K562 (cell line): ENCODE data around the gene SLC7A8. TPM values are rescaled to one million over a fixed set of nuclear protein-coding genes. Genes with fewer than 3 reads are reported as not detected.

Experiments
- CREB3 ChIP-seq: fragments of 450-650 bp; conservative IDR thresholded peaks from 2 replicates; pipeline ENCODE4 v1.6.1; 2016; ENCODE audit warnings: missing genetic modification characterization, low read depth, mild to moderate bottlenecking, missing compliant biosample characterization, moderate library complexity
- CTBP1 ChIP-seq: fragments of 450-650 bp; IDR thresholded peaks from 2 replicates; pipeline ENCODE4 v1.6.1; 2016; ENCODE audit warnings: borderline replicate concordance
- FOXK2 ChIP-seq, 2 experiments: fragments of 450-650 bp; IDR thresholded peaks in 1 of 2; conservative IDR thresholded peaks in 1 of 2; 2 replicates each; pipeline ENCODE4 v1.6.1; 2016; ENCODE audit warnings: low read depth in 2 of 2, mild to moderate bottlenecking in 1 of 2
- GMEB1 ChIP-seq: fragments of 250-450 bp; sonication (Bioruptor Pico); IDR thresholded peaks from 2 replicates; pipeline ENCODE4 v1.4.0; 2020; ENCODE audit warnings: mild to moderate bottlenecking
- HCFC1 ChIP-seq: IDR thresholded peaks from 2 replicates; pipeline ENCODE4 v1.6.1; 2012; ENCODE audit warnings: low read depth, low read length, improper control_type of control experiment
- HNRNPK ChIP-seq: fragments of 200-400 bp; formaldehyde crosslinking; IDR thresholded peaks from one replicate; pipeline ENCODE4 v1.6.1; 2018; ENCODE audit warnings: mild to moderate bottlenecking, low read depth, low read length; ENCODE audit not compliant: poor library complexity, severe bottlenecking
- ID3 ChIP-seq, 2 experiments: fragments of 250-450 bp in 1 of 2; fragments of 450-650 bp in 1 of 2; sonication (Bioruptor Pico) in 1 of 2; IDR thresholded peaks; 2 replicates each; pipeline versions ENCODE4 v1.6.1 to v1.8.0; 2016 to 2021; ENCODE audit warnings: mild to moderate bottlenecking in 2 of 2, moderate library complexity in 2 of 2, missing compliant biosample characterization in 1 of 2, missing genetic modification characterization in 1 of 2
- KLF6 ChIP-seq: fragments of 250-450 bp; sonication (Bioruptor Pico); IDR thresholded peaks from 2 replicates; pipeline ENCODE4 v1.4.0; 2020; ENCODE audit warnings: mild to moderate bottlenecking, moderate library complexity, borderline replicate concordance
- L3MBTL2 ChIP-seq: fragments of 450-650 bp; IDR thresholded peaks from 2 replicates; pipeline ENCODE4 v1.6.1; 2016; ENCODE audit warnings: mild to moderate bottlenecking, moderate library complexity
- MCM5 ChIP-seq: fragments of 450-650 bp; IDR thresholded peaks from 2 replicates; pipeline ENCODE4 v1.6.1; 2016; ENCODE audit warnings: low read depth
- NELFE ChIP-seq: IDR thresholded peaks from 2 replicates; pipeline ENCODE4 v1.6.1; 2011; ENCODE audit warnings: mild to moderate bottlenecking; ENCODE audit not compliant: insufficient read depth, insufficient read length
- NKRF ChIP-seq: fragments of 450-650 bp; IDR thresholded peaks from 2 replicates; pipeline ENCODE4 v1.6.1; 2016; ENCODE audit warnings: borderline replicate concordance
- NONO ChIP-seq, 2 experiments: fragments of 200-400 bp in 1 of 2; fragments of 450-650 bp in 1 of 2; formaldehyde crosslinking in 1 of 2; IDR thresholded peaks; 2 replicates each; pipeline ENCODE4 v1.6.1; 2017; ENCODE audit warnings: low read depth in 2 of 2, mild to moderate bottlenecking in 2 of 2, moderate library complexity in 2 of 2, low read length in 1 of 2
- RFX7 ChIP-seq: fragments of 250-450 bp; sonication (Bioruptor Pico); IDR thresholded peaks from 2 replicates; pipeline ENCODE4 v1.5.1; 2021; ENCODE audit warnings: mild to moderate bottlenecking
- SMARCE1 ChIP-seq: fragments of 450-650 bp; IDR thresholded peaks from 2 replicates; pipeline ENCODE4 v1.7.1; 2016; ENCODE audit warnings: mild to moderate bottlenecking
- XRCC5 ChIP-seq: fragments of 200-400 bp; formaldehyde crosslinking; IDR thresholded peaks from 2 replicates; pipeline ENCODE4 v1.6.1; 2017; ENCODE audit warnings: low read depth, mild to moderate bottlenecking, low read length
- ZNF224 ChIP-seq: sonication (generic); formaldehyde crosslinking; IDR thresholded peaks from 2 replicates; pipeline ENCODE4 v1.8.0; 2022; ENCODE audit warnings: mild to moderate bottlenecking, missing genetic modification reagents
- ZNF592 ChIP-seq: fragments of 450-650 bp; IDR thresholded peaks from 2 replicates; pipeline ENCODE4 v1.6.1; 2017; ENCODE audit warnings: antibody characterized with exemption, mild to moderate bottlenecking
- polyA plus RNA-seq, 8 experiments: library from polyadenylated mRNA; depleted of rRNA in 4 of 8; stranded (reverse) in 5 of 8; unstranded in 3 of 8; fragments of >200 nt; fragmentation: Nextera tagmentation in 2 of 8; fragmentation: Illumina TruSeq in 1 of 8; extraction: Ambion mirVana in 2 of 8; extraction: Trizol in 1 of 8; gene quantifications; 2 replicates each; pipeline versions ENCODE4 v1.2.1 to v1.2.3, GENCODE V29; 2011 to 2014; ENCODE audit warnings: inconsistent platforms in 1 of 8, missing spikeins in 1 of 8
- total RNA-seq, 7 experiments: library from RNA; depleted of rRNA in 6 of 7; stranded (reverse); fragments of >200 nt in 6 of 7; fragmentation: Illumina TruSeq in 2 of 7; extraction: Trizol in 2 of 7; gene quantifications; 2 replicates each; pipeline versions ENCODE4 v1.2.1 to v1.2.3, GENCODE V29; 2011 to 2021; ENCODE audit warnings: low replicate concordance in 1 of 7

SLC7A8 gene
- total and polyA plus RNA-seq, 9 of the 15 experiments (the other 6 are each of a cell fraction or from before 2014, with no cell fraction given) = 2.0 to 33.0 (median 6.0) TPM

- TF ChIP-seq ZNF224 (CRISPR knock-in tag) (no peak), XRCC5 (no peak), FOXK2 (conservative IDR thresholded peaks at IDR 0.05 in 1 of 2, IDR thresholded peaks at IDR 0.05 in 1 of 2; ENCODE audit: low read depth in 2 of 2) (peak in 1 of 2 experiments; percentile 47; a peak in 2 of 4 replicates), ID3 (CRISPR knock-in tag; IDR thresholded peaks at IDR 0.05) (no peak), ID3 (tag; IDR thresholded peaks at IDR 0.05) (no peak), NKRF (peak; percentile 48; the same call in 1 of the 2 replicates), SMARCE1 (peak; percentile 74), HNRNPK (no peak), NELFE (no peak), CTBP1 (peak; percentile 89), GMEB1 (CRISPR knock-in tag) (no peak), CREB3 (no peak), ZNF592 (peak; percentile 90), NONO (IDR thresholded peaks at IDR 0.05; ENCODE audit: low read depth in 2 of 2, low read length in 1 of 2) (no peak), KLF6 (CRISPR knock-in tag) (no peak; the same call in 1 of the 2 replicates), RFX7 (no peak), L3MBTL2 (peak; percentile 70), MCM5 (no peak), HCFC1 (no peak)
Measured at GRCh38 chr14:23078692-23079116, 104.8 kb downstream of the SLC7A8 start (continued).
